ENCODE results near the gene PSMC6.

The PSMC6 gene

DNA sequence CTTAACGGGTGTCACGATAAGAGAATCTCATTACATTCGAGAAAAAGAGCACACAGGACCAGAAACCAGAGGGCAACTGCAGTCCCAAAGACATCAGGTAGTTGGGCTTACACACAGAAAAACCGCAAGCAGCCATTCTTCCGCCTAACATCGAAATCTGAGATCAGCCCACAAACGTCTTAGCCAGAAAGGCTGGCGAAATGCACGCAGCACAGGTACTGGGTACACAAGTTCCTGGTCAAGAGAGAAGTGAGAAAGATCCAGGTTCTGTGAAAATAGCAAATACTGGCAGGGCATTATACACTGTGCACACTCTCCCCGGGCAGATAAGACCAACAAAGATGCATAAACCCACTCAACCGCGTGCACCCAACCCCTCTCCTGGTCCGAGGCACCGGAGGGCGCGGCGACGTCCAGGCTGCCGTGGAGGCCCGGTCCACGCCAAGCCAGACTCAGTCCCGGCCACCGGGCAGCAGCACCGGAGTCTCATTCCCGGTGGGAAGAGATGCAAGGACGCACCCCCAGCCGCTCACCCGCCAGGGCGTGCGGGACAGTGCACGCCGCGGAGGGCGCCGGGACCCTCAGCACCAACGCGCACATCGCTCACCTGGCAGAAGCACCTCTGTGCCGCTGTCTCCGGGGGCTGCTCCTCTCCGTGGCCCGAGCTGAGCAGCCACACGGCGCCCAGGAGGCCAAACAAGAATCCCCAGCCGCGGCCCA is 12.1 kb upstream of the PSMC6 start:
- TF ChIP-seq, protein P1, sequence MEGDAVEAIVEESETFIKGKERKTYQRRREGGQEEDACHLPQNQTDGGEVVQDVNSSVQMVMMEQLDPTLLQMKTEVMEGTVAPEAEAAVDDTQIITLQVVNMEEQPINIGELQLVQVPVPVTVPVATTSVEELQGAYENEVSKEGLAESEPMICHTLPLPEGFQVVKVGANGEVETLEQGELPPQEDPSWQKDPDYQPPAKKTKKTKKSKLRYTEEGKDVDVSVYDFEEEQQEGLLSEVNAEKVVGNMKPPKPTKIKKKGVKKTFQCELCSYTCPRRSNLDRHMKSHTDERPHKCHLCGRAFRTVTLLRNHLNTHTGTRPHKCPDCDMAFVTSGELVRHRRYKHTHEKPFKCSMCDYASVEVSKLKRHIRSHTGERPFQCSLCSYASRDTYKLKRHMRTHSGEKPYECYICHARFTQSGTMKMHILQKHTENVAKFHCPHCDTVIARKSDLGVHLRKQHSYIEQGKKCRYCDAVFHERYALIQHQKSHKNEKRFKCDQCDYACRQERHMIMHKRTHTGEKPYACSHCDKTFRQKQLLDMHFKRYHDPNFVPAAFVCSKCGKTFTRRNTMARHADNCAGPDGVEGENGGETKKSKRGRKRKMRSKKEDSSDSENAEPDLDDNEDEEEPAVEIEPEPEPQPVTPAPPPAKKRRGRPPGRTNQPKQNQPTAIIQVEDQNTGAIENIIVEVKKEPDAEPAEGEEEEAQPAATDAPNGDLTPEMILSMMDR (conservative IDR thresholded peaks at IDR 0.05; ENCODE audit: low read depth, low read length): no peak
- peak; percentile 63 for DNase-seq (ENCODE audit: low read depth)
- peak overlapping the region; percentile 95 for H3K4me3 ChIP-seq (ENCODE audit: low read depth, low read length)

DNA sequence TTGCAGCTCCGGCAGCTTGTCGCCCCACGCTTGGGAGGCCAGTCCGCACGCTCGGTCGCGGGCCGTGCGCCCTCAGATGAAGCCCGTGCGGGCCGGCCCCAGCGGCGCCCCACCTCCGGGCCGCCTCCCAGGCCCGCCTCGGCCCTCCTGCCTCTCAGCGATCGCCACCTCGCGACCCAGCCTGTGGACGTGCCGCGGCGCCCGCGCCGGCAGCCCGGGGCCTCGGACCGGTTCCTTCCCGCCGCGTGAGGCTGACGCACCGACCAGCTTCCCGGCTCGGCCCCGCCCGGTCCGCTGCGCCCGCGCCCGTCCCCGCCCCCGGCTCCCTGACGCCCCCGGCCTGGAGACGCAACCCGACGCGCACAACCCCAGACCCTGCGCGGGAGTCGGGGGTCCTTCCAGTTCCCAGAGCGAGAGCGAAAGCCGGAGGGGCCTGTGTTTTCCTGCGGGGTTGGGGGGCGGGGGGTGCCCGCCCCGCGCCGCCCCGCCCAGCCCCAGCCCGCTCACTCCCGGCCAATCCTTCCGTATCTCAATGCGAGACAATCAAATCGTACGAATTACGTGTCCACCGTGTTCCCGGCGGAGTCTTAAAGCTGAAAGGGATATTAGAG is 11.4 kb upstream of the PSMC6 start, which contains the start of gene ERO1A:
Gene ERO1A (minus strand): TSS at position 78 of the 611 bp plus-strand sequence. CDS start 77 bp downstream, at position 1.
- H3K4me3 ChIP-seq (ENCODE audit: low read depth, low read length): peak within 1 kb of the TSS; percentile 95
- TF ChIP-seq, protein P1 (conservative IDR thresholded peaks at IDR 0.05; ENCODE audit: low read depth, low read length): no peak

DNA sequence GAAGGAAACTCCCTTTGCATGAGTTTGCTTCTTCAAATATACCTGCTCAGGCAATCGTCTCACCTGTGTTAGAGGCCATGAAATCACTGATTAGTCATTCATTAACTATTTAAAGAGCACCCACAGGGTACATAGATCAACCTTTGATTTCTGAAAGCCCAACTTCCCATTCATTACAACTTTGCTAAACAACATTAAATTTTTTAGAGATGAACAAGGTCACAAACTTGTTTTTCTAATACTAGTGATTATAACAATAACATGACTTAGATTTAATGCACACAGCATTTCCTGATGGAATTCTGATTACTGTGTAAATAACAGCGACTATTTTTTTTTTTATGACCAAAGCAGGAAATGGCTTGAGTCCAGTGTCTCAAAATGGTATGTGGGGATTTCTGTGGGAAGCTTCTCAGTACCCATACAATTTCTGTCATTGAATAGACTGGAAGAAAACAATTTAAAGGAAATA is 6.3 kb upstream of the PSMC6 start:
- TF ChIP-seq, protein P1 (conservative IDR thresholded peaks at IDR 0.05; ENCODE audit: low read depth, low read length): no peak
- peak; percentile 54 for DNase-seq (ENCODE audit: low read depth)
- no peak overlapping the region for H3K4me3 ChIP-seq (ENCODE audit: low read depth, low read length)

More for the DNA sequence above, 11.4 kb upstream of the PSMC6 start, which contains the start of gene ERO1A:
- DNase-seq (ENCODE audit: low read depth): peak; percentile 82

DNA sequence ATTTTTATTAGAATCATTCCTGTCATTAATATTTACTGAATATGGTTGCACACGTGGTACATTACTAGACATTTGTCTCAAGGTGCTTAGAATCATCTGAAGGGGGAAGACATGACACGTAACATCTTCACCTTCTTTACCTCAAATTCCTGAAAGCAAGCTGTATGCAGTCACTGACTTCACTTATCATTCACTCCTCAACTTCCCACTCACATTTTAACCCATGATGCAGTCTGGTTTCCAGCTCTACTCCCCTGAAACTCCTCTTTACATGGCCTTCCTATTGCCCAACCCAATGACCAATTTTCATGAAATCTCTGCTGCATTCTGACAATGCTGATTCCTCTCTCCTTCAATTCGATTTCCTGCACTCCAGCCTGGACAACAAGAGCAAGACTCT is 5.8 kb upstream of the PSMC6 start:
- peak; percentile 12 for DNase-seq (ENCODE audit: low read depth)
- TF ChIP-seq, protein P1 (conservative IDR thresholded peaks at IDR 0.05; ENCODE audit: low read depth, low read length): no peak
- H3K4me3 ChIP-seq (ENCODE audit: low read depth, low read length): no peak overlapping the region

DNA sequence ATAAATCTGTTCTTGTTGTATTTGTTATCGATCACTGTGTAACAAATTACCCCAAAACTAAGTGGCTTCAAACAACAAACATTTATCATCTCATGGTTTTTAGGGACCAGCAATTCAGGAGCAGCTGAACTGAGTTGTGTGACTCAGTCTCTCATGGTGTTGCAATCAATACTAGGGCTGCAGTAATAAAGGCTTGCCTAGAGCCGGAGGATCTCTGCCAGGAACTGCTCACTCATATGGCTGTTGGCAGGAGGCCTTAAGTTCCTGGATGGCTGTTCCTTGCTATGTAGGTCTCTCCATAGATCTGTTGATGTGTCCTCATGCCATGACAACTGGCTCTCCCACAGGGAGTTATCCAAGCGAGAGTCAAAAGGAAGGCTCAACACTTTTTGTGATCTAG is 3.8 kb upstream of the PSMC6 start:
- TF ChIP-seq, protein P1 (conservative IDR thresholded peaks at IDR 0.05; ENCODE audit: low read depth, low read length): no peak
- no peak overlapping the region for H3K4me3 ChIP-seq (ENCODE audit: low read depth, low read length)
- peak; percentile 98 for DNase-seq (ENCODE audit: low read depth)

DNA sequence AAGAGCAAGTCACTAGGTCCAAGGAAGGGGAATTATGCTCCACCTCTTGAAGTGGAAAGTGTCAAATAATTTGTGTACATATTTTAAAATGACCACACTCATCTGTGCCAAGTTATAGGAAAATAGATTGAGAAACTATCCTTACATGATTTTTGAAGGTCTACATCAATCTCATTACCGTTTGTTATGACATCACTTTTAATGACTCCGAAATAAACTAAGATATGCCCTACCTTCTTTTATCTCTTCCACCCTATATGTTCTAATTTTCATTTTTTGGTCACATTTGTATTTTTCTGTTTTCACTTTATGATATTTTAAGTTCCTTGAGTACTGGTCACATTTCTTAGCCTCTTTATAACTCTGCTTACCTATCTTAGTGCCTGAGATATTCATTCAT is 3.3 kb upstream of the PSMC6 start:
- no peak overlapping the region for H3K4me3 ChIP-seq (ENCODE audit: low read depth, low read length)
- TF ChIP-seq, protein P1 (conservative IDR thresholded peaks at IDR 0.05; ENCODE audit: low read depth, low read length): no peak
- DNase-seq (ENCODE audit: low read depth): no peak
